A673 (cell line): ENCODE results near the gene ST3GAL6. TPM values are rescaled to one million over a fixed set of nuclear protein-coding genes. Genes with fewer than 3 reads are reported as not detected.

Experiments used
- BruUV-seq: library from RNA; stranded (reverse); fragments of 400-500 nt; replicated peaks from 2 replicates; lab custom pipeline; 2021; lab: Mats Ljungman, UMichigan
- CTCF ChIA-PET: fragments of 300-600 bp; sonication (Branson Sonifier 250); formaldehyde crosslinking; loops from one replicate; lab custom pipeline; 2022; ENCODE audit warnings: antibody characterized with exemption; lab: Charles Lee
- POLR2A ChIA-PET: fragments of 300-600 bp; sonication (Branson Sonifier 250); formaldehyde crosslinking; loops from one replicate; lab custom pipeline; 2022; ENCODE audit warnings: antibody characterized with exemption; ENCODE audit not compliant: low non-redundant PET; lab: Charles Lee
- DNase-seq: peaks from one replicate; pipeline ENCODE4 v3.0.0-alpha.2; 2015; ENCODE audit warnings: low spot score
- H3K27ac ChIP-seq: fragments of 200-600 bp; sonication (generic); 2 replicates; pipeline ENCODE4 v1.5.1; 2016; ENCODE audit warnings: mixed run types, low read depth, mild to moderate bottlenecking, mixed read lengths, antibody characterized with exemption, low read length; ENCODE audit not compliant: poor library complexity, severe bottlenecking
- H3K27me3 ChIP-seq: fragments of 200-600 bp; sonication (generic); replicated peaks from 2 replicates; pipeline ENCODE4 v1.6.1; 2017; ENCODE audit warnings: mixed run types, low read depth, mild to moderate bottlenecking, mixed read lengths, antibody characterized with exemption, low read length; ENCODE audit not compliant: insufficient read depth, poor library complexity
- H3K36me3 ChIP-seq: fragments of 200-600 bp; sonication (generic); 2 replicates; pipeline ENCODE4 v1.6.1; 2016; ENCODE audit warnings: mixed run types, mild to moderate bottlenecking, mixed read lengths, antibody characterized with exemption, low read length; ENCODE audit not compliant: insufficient read depth, poor library complexity, severe bottlenecking
- H3K4me1 ChIP-seq: fragments of 200-600 bp; sonication (generic); 2 replicates; pipeline ENCODE4 v1.6.1; 2017; ENCODE audit warnings: mixed run types, mild to moderate bottlenecking, mixed read lengths, antibody characterized with exemption, low read length; ENCODE audit not compliant: insufficient read depth, poor library complexity, severe bottlenecking
- H3K4me3 ChIP-seq: fragments of 200-600 bp; sonication (generic); 2 replicates; pipeline ENCODE4 v1.5.1; 2016; ENCODE audit warnings: low read depth, mixed run types, mild to moderate bottlenecking, mixed read lengths, low read length; ENCODE audit not compliant: poor library complexity, severe bottlenecking
- H3K9me3 ChIP-seq: fragments of 200-600 bp; sonication (generic); 2 replicates; pipeline ENCODE4 v1.6.1; 2016; ENCODE audit warnings: mixed run types, low read depth, mild to moderate bottlenecking, mixed read lengths, antibody characterized with exemption, low read length; ENCODE audit not compliant: poor library complexity, severe bottlenecking
- CTCF ChIP-seq: fragments of 300-800, 200-600 bp; sonication (generic); conservative IDR thresholded peaks from 2 replicates; pipeline ENCODE4 v1.5.1; 2017; ENCODE audit warnings: low read depth, mild to moderate bottlenecking, antibody characterized with exemption, low read length, moderate library complexity, mixed read lengths
- EZH2 ChIP-seq: fragments of 200-600 bp; sonication (generic); IDR thresholded peaks from 2 replicates; pipeline ENCODE4 v1.6.1; 2017; ENCODE audit warnings: borderline replicate concordance, low read depth, mild to moderate bottlenecking, mixed read lengths, antibody characterized with exemption, low read length; ENCODE audit not compliant: poor library complexity, severe bottlenecking
- intact Hi-C: fragments of 100-400 bp; cut with micrococcal nuclease; formaldehyde crosslinking; loops from one replicate; pipeline ENCODE4 v1.10.0; 2022; ENCODE audit not compliant: unreplicated experiment
- total RNA-seq: library from RNA; stranded (reverse); gene quantifications from 2 replicates; pipeline ENCODE4 v1.2.3, GENCODE V29; 2021

The ST3GAL6 gene
- total RNA-seq, 1 experiment from 2014 or later = 4.8 TPM

DNA sequence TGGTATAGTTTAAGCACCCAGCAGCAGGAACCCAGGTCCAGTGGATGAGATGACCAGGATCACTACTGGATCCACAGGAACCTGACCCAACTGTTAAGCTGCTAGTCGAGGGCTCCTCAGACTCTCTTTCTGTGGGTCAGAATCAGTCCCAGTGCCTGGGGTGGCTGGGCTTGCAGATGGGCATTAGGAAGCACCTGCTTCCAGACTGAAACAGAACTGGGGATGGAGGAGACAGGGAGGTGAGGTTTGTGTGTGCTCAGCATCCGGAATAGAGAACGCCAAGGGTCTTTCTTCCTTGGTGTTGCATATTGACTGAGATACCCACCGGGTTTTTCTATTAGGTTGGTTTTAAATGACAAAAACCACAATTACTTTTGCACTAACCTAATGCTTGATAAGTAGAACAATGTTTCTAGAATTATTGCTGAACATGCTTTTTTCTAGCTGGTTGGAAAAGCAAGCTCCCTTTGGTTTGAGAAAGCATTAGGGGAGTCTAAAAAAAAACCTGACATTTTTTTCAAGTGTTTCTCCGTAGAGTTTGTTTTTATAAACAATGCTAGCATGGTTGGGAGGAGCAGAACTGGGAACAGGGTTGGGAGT lies 779 bp downstream of the ST3GAL6 start:
- H3K27me3 ChIP-seq = no peaks in the 10 kb centered on the region
- TF ChIP-seq EZH2 (no peak), CTCF (no peak)
- POLR2A ChIA-PET = interaction anchor here (0.7 kb wide), 1 partner anchor 30 kb away, joined by 3 read pairs; no protein-coding TSS in a partner anchor
- no peak overlapping the region for H3K27ac ChIP-seq
- no peaks in the 10 kb centered on the region for H3K9me3 ChIP-seq
- no TSS peak for BruUV-seq
- no peaks in the 10 kb centered on the region for H3K36me3 ChIP-seq
- CTCF ChIA-PET = no interaction called here
- no peak for DNase-seq
- intact Hi-C loops = no loop called here
- peaks cover 29% of the 10 kb centered on the region for H3K4me1 ChIP-seq
- H3K4me3 ChIP-seq = no peak overlapping the region

- Histone ChIP-seq H3K27ac (no peak overlapping the region), H3K36me3 (no peaks in the 10 kb centered on the region), H3K4me3 (no peak overlapping the region), H3K9me3 (no peaks in the 10 kb centered on the region), H3K4me1 (peaks cover 34% of the 10 kb centered on the region), H3K27me3 (no peaks in the 10 kb centered on the region)
- DNase-seq = no peak
- POLR2A ChIA-PET = interaction anchor here (0.7 kb wide), 1 partner anchor 31 kb away, joined by 3 read pairs; no protein-coding TSS in a partner anchor
- intact Hi-C loops = no loop called here
- no TSS peak for BruUV-seq
- no peak for TF ChIP-seq EZH2
- CTCF ChIA-PET = no interaction called here
Measured at GRCh38 chr3:98764472-98764884, 1.3 kb downstream of the ST3GAL6 start.

GRCh38 chr3:98765721-98766120 lies 2.6 kb downstream of the ST3GAL6 start:
- Histone ChIP-seq H3K4me1 (peaks cover 44% of the 10 kb centered on the region), H3K36me3 (no peaks in the 10 kb centered on the region), H3K4me3 (no peak overlapping the region), H3K9me3 (no peaks in the 10 kb centered on the region), H3K27ac (no peak overlapping the region), H3K27me3 (no peaks in the 10 kb centered on the region)
- TF ChIP-seq CTCF (no peak), EZH2 (no peak)
- peak; percentile 22 for DNase-seq
- POLR2A ChIA-PET = no interaction called here
- BruUV-seq = no TSS peak
- intact Hi-C loops = no loop called here
- CTCF ChIA-PET = no interaction called here
